Skeletal muscle tissue (tissue), 4 donors: ENCODE results near the gene MXRA7. TPM values are rescaled to one million over a fixed set of nuclear protein-coding genes. Genes with fewer than 3 reads are reported as not detected.

ENCODE experiments used
- H3K27ac ChIP-seq: one replicate; pipeline ENCODE4 v1.7.0; 2013; ENCODE audit warnings: mild to moderate bottlenecking, low read depth, low read length, inconsistent platforms
- H3K27me3 ChIP-seq, 3 donors: one replicate each; pipeline ENCODE4 v1.7.0; 2013; ENCODE audit warnings: low read length in 3 of 3; ENCODE audit not compliant: control insufficient read depth in 3 of 3, insufficient read depth in 3 of 3
- H3K36me3 ChIP-seq, 3 donors: one replicate each; pipeline ENCODE4 v1.7.0; 2013; ENCODE audit warnings: low read length in 3 of 3; ENCODE audit not compliant: control insufficient read depth in 3 of 3, insufficient read depth in 3 of 3
- H3K4me1 ChIP-seq, 3 donors: one replicate each; pipeline ENCODE4 v1.7.0; 2013; ENCODE audit warnings: low read length in 3 of 3, mild to moderate bottlenecking in 3 of 3; ENCODE audit not compliant: control insufficient read depth in 3 of 3, insufficient read depth in 3 of 3
- H3K4me3 ChIP-seq, 3 donors: one replicate each; pipeline ENCODE4 v1.7.0; 2013; ENCODE audit warnings: low read length in 3 of 3
- H3K9ac ChIP-seq, 3 donors: one replicate each; pipeline ENCODE4 v1.7.0; 2013; ENCODE audit warnings: low read length in 3 of 3, mild to moderate bottlenecking in 3 of 3, moderate library complexity in 2 of 3, low read depth in 1 of 3
- H3K9me3 ChIP-seq, 3 donors: one replicate each; pipeline ENCODE4 v1.7.0; 2013; ENCODE audit warnings: low read length in 3 of 3; ENCODE audit not compliant: control insufficient read depth in 3 of 3
- total RNA-seq: library from RNA; depleted of rRNA; stranded (reverse); fragments of >200 nt; gene quantifications from one replicate; pipeline ENCODE4 v1.2.3, GENCODE V29; 2014
- donor health status: Osteomylitis.

MXRA7 gene
- total RNA-seq, 1 donor from 2014 or later: 75.7 TPM

GRCh38 chr17:76672270-76672851, 38.4 kb downstream of the MXRA7 start:
- Histone ChIP-seq H3K27me3 (no peaks in the 10 kb centered on the region), H3K27ac (peak overlapping the region; percentile 83), H3K36me3 (peaks cover 0 to 8% (median 2%) of the 10 kb centered on the region in 3 donors), H3K4me3 (peak overlapping the region; percentile 82 to 96 (median 95)), H3K4me1 (peaks cover 12 to 15% (median 13%) of the 10 kb centered on the region in 3 donors), H3K9me3 (no peaks in the 10 kb centered on the region), H3K9ac (peak overlapping the region; percentile 95 to 98 (median 96))

DNA sequence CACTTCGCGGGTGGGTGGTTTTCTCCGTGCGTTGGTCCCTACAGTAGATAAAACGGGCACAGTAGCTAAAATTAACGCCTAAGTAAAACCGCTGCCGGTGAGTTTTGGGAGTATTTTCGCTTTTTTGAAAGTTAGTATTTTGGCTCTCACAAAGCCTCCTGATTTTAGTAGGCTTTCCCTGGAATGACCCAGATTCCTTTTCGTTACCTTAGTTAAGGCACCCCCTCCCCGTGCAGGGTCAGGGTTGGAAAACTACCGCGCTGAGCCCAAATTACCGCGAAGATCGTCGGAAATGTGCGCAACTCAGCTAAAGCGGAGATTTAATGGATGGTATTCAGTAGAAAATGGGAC, 38.9 kb downstream of the MXRA7 start:
- Histone ChIP-seq H3K27ac (peak overlapping the region; percentile 83), H3K4me3 (peak overlapping the region; percentile 82 to 96 (median 95)), H3K9ac (peak overlapping the region; percentile 95 to 98 (median 96)), H3K36me3 (peaks cover 0 to 7% (median 0%) of the 10 kb centered on the region in 3 donors), H3K9me3 (no peaks in the 10 kb centered on the region), H3K27me3 (no peaks in the 10 kb centered on the region), H3K4me1 (peaks cover 12 to 15% (median 13%) of the 10 kb centered on the region in 3 donors)

GRCh38 chr17:76671123-76671911, 39.4 kb downstream of the MXRA7 start:
- Histone ChIP-seq H3K27ac (peak overlapping the region; percentile 83), H3K27me3 (no peaks in the 10 kb centered on the region), H3K4me3 (peak overlapping the region; percentile 82 to 96 (median 95)), H3K9ac (peak overlapping the region; percentile 82 to 98 (median 96)), H3K36me3 (peaks cover 0 to 4% (median 0%) of the 10 kb centered on the region in 3 donors), H3K9me3 (no peaks in the 10 kb centered on the region), H3K4me1 (peaks cover 12 to 15% (median 13%) of the 10 kb centered on the region in 3 donors)

GRCh38 chr17:76670718-76671122, 40.0 kb downstream of the MXRA7 start:
- peak overlapping the region in 1 of 3 donors; percentile 98 for H3K9ac ChIP-seq
- no peaks in the 10 kb centered on the region for H3K9me3 ChIP-seq
- no peaks in the 10 kb centered on the region for H3K36me3 ChIP-seq
- no peak overlapping the region for H3K27ac ChIP-seq
- no peaks in the 10 kb centered on the region for H3K27me3 ChIP-seq
- H3K4me1 ChIP-seq: peaks cover 12 to 15% (median 13%) of the 10 kb centered on the region in 3 donors
- H3K4me3 ChIP-seq: peak overlapping the region; percentile 79 to 82 (median 82)

DNA sequence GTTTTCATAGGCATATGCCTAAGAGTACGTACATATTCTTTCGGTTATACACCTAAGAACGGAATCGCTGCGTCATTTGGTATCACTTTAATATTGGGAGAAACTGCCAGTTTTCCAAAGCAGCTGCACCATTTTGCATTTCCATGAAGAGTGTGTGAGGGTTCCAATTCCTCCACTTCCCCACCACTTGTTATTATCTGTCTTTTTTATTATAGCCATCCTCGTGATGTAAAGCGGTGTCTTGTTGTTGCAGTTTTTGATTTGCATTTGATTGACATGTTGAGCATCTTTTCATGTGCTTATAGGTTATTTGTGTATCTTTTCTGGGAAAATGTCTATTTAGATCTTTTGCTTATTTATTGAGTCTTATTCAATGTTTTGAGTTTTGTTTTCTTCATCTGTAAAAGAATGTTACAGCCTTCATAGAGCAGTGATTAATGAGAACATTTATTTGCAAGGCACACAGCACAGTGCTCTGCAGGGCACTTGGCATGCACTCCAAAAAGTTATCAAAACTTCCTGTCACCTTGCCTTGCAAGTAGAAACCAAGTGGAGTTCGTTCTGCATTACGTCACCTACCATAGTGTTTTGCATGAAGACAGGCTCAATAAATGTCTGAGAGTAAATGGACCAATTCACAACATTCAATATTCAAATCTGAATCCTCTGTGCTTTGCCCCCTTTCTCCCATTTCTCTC, 40.6 kb downstream of the MXRA7 start:
- no peak overlapping the region for H3K4me3 ChIP-seq
- H3K27ac ChIP-seq: no peak overlapping the region
- no peaks in the 10 kb centered on the region for H3K36me3 ChIP-seq
- H3K27me3 ChIP-seq: no peaks in the 10 kb centered on the region
- no peaks in the 10 kb centered on the region for H3K9me3 ChIP-seq
- peaks cover 12 to 15% (median 13%) of the 10 kb centered on the region in 3 donors for H3K4me1 ChIP-seq
- H3K9ac ChIP-seq: no peak overlapping the region

DNA sequence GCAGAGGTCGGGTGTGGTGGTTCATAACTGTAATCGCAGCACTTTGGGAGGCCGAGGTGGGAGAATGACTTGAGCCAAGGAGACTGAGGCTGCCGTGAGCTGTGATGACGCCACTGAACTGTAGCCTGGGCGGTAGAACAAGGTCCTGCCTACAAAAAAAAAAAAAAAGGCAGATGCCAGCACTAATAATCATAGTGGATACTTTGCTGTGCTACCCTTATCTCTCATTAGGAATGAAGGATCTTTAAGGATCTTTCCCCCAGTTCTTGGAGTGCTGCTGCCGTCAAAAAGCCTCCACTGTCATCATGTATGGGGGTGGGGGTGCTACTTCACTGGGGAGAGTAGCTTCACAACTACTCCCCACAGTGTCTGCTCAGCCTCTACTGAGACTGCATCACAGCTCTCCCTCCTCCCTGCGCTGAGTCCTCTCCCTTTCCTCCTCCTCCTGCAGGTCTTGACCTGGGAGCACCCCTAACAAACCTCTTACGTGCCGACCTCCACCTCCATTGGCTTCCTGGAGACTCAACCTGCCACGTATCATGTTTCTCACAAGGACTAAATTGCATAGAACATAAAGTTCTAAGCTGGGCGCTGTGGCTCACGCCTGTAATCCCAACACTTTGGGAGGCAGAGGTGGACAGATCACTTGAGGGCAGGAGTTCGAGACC, 42.8 kb downstream of the MXRA7 start:
- Histone ChIP-seq H3K9ac (no peak overlapping the region), H3K4me3 (no peak overlapping the region), H3K9me3 (no peaks in the 10 kb centered on the region), H3K27me3 (no peaks in the 10 kb centered on the region), H3K27ac (no peak overlapping the region), H3K4me1 (peaks cover 12 to 15% (median 13%) of the 10 kb centered on the region in 3 donors), H3K36me3 (no peaks in the 10 kb centered on the region)

- no peak overlapping the region for H3K27ac ChIP-seq
- H3K9ac ChIP-seq: no peak overlapping the region
- peaks cover 10 to 14% (median 11%) of the 10 kb centered on the region in 3 donors for H3K4me1 ChIP-seq
- no peaks in the 10 kb centered on the region for H3K36me3 ChIP-seq
- no peaks in the 10 kb centered on the region for H3K9me3 ChIP-seq
- no peak overlapping the region for H3K4me3 ChIP-seq
- H3K27me3 ChIP-seq: no peaks in the 10 kb centered on the region
Observed at GRCh38 chr17:76667491-76667755, 43.3 kb downstream of the MXRA7 start.

DNA sequence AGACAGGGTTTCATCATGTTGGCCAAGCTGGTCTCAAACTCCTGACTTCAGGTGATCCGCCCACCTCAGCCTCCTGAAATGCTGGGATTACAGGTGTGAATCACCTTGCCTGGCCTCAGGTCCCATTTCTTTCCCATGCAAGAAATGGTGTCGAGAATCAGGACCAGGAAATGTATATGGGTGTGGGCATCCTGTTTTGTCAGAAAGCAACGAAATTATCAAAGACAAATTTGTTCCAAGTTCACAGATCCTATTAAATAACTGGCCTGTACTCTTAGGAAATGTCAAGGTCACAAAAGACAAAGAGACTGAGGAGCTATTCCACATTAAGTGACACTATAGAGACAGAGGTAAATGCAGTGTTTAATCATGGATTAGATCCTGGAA, 50.1 kb downstream of the MXRA7 start:
- Histone ChIP-seq H3K36me3 (no peaks in the 10 kb centered on the region), H3K4me3 (no peak overlapping the region), H3K9ac (no peak overlapping the region), H3K27ac (no peak overlapping the region), H3K9me3 (no peaks in the 10 kb centered on the region), H3K4me1 (peaks cover 4 to 9% (median 9%) of the 10 kb centered on the region in 3 donors), H3K27me3 (no peaks in the 10 kb centered on the region)

DNA sequence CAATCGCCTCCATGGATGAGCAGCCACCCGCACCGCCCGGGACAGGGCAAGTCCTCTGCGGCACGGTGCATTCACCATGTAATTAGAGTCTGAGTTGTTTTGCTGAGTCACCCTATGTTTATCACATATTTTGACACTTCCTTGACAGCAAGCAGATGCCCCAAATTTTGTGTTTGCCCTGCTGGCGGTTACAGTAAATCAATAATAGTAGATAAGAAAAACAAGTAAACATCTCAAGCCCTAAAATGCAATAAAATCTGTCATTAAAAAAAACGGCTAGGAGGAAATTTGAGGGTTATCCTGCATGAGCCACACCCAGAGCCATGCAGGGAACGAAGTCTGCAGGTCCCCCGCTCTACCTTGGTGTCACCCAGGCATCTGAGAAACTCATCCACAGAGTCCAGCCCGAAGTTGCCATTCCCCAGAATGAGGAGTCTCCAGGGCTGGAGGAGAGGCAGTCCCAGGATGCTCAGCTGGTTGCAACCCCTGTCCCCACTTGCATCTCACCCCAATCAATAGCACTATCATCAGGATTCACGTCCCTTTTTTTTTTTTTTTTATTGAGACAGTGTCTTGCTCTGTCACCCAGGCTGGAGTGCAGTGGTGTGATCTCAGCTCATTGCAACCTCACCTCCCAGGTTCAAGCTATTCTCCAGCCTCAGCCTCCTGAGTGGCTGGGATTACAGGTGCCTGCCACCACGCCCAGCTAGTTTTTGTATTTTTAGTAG, 50.7 kb downstream of the MXRA7 start:
- no peak overlapping the region for H3K27ac ChIP-seq
- no peaks in the 10 kb centered on the region for H3K9me3 ChIP-seq
- H3K4me1 ChIP-seq: peaks cover 4 to 9% (median 9%) of the 10 kb centered on the region in 3 donors
- no peak overlapping the region for H3K9ac ChIP-seq
- H3K36me3 ChIP-seq: no peaks in the 10 kb centered on the region
- no peak overlapping the region for H3K4me3 ChIP-seq
- H3K27me3 ChIP-seq: no peaks in the 10 kb centered on the region
